NT2/D1 (cell line): Measurements from ENCODE around the gene LSAMP.

Experiments used
- DNase-seq: peaks from one replicate; pipeline ENCODE4 v3.0.0-alpha.2; 2011; ENCODE audit warnings: low read depth, low spot score
- H3K27me3 ChIP-seq: 2 replicates; pipeline ENCODE4 v1.6.0; 2011; ENCODE audit warnings: mild to moderate bottlenecking; ENCODE audit not compliant: insufficient read length, insufficient read depth
- H3K36me3 ChIP-seq: 2 replicates; pipeline ENCODE4 v1.6.1; 2011; ENCODE audit warnings: mild to moderate bottlenecking, low read length, mixed read lengths; ENCODE audit not compliant: insufficient read depth, insufficient read length
- H3K4me1 ChIP-seq: 2 replicates; pipeline ENCODE4 v1.5.1; 2011; ENCODE audit not compliant: insufficient read depth, insufficient read length
- H3K4me3 ChIP-seq: 2 replicates; pipeline ENCODE4 v1.5.1; 2011; ENCODE audit warnings: low read depth; ENCODE audit not compliant: insufficient read length
- H3K9ac ChIP-seq: 2 replicates; pipeline ENCODE4 v1.6.0; 2011; ENCODE audit warnings: low read depth; ENCODE audit not compliant: insufficient read length
- H3K9me3 ChIP-seq: 2 replicates; pipeline ENCODE4 v1.5.1; 2011; ENCODE audit warnings: mild to moderate bottlenecking, low read length; ENCODE audit not compliant: insufficient read depth
- SUZ12 ChIP-seq: IDR thresholded peaks from 2 replicates; pipeline ENCODE4 v1.6.1; 2011; ENCODE audit not compliant: insufficient read length, insufficient read depth; ENCODE audit errors: extremely low read depth
- YY1 ChIP-seq: IDR thresholded peaks from 2 replicates; pipeline ENCODE4 v1.6.1; 2011; ENCODE audit not compliant: insufficient read length, insufficient read depth
- ZNF274 ChIP-seq: IDR thresholded peaks from 2 replicates; pipeline ENCODE4 v1.6.1; 2011; ENCODE audit warnings: mild to moderate bottlenecking, low read depth, low read length

Gene LSAMP

DNA sequence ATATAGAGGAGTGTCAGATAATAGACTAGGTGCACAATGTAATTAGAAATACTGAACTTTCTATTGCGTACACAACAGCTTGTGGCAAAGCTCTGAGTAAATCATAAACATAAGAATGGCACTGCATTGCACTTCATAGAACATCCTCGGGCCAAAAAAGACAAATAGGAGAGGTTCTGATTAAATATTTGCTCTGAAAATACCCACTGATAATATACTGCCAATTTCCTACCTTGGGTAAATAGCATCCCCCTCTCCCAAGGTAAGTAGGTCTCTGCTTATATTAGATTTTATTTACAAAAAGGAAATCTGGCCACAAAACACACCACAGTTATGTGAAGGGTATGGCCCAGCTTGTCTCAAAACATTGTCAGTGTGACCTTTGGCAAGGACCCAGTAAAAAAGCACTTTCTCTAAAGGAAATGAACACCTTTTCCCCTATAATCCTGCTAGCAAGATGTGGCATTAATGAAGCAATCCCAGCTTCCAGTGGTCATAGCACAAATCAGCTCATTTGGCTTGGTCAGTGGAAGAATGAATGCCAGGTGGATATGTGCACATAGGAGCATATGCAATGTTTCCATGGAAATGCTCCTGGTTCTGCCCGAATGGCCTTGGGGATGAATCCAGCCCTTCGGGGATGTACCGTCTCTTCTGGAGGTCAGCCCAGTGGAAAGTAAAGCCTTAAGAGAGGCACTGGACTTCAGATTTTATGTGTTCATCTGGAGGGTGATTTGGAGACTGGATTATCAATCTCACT is 315.9 kb downstream of the LSAMP start:
- DNase-seq = no peak
- no peaks in the 10 kb centered on the region for H3K4me1 ChIP-seq
- no peaks in the 10 kb centered on the region for H3K27me3 ChIP-seq
- no peaks in the 10 kb centered on the region for H3K9me3 ChIP-seq
- TF ChIP-seq ZNF274 = no peak
- no peak for TF ChIP-seq YY1
- TF ChIP-seq SUZ12 = no peak
- H3K36me3 ChIP-seq = no peaks in the 10 kb centered on the region
- H3K9ac ChIP-seq = no peak overlapping the region
- H3K4me3 ChIP-seq = no peak overlapping the region

DNA sequence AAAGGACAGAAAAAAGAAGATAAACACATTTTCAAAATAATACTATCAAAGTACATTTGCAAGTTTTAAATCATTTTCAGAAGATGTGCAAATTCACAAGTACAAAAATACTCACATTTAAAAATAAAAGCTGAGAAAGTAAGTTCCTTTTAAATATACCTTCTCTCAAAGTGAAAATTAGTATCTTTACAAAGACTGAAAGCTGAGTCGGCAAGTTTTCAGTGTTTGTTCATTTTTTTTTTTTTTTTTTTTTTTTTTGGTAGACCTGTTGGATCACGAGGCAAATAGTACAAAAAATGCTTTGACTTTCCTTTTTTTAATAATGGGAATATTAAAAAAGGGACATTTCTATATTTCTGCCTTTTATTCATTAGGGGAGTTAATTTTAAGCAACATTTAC is 317.8 kb downstream of the LSAMP start:
- Histone ChIP-seq H3K4me3 (no peak overlapping the region), H3K9ac (no peak overlapping the region), H3K4me1 (no peaks in the 10 kb centered on the region), H3K27me3 (no peaks in the 10 kb centered on the region), H3K9me3 (no peaks in the 10 kb centered on the region), H3K36me3 (no peaks in the 10 kb centered on the region)
- TF ChIP-seq SUZ12 (no peak), YY1 (no peak), ZNF274 (no peak)
- DNase-seq = no peak

DNA sequence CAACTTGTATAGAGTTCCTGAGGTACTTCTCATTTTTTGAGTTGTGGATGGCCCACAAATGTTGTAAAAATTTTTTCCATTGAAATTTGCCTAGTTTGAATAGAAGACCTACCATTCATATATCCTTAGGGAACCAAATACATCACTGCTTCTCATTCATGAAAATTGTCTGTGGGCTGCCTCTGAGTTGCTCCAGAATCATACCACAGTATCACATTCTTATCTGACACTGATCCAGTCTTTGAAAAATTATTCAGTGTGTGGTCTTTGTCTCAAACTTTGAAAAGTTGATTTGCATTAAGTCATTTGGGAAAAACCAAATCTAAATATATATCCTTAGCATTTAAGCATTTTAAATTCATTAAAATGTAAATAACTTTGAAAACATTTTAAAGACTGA is 321.1 kb downstream of the LSAMP start:
- Histone ChIP-seq H3K4me3 (no peak overlapping the region), H3K9me3 (no peaks in the 10 kb centered on the region), H3K36me3 (no peaks in the 10 kb centered on the region), H3K4me1 (no peaks in the 10 kb centered on the region), H3K9ac (no peak overlapping the region), H3K27me3 (no peaks in the 10 kb centered on the region)
- no peak for DNase-seq
- TF ChIP-seq ZNF274 (no peak), YY1 (no peak), SUZ12 (no peak)

DNA sequence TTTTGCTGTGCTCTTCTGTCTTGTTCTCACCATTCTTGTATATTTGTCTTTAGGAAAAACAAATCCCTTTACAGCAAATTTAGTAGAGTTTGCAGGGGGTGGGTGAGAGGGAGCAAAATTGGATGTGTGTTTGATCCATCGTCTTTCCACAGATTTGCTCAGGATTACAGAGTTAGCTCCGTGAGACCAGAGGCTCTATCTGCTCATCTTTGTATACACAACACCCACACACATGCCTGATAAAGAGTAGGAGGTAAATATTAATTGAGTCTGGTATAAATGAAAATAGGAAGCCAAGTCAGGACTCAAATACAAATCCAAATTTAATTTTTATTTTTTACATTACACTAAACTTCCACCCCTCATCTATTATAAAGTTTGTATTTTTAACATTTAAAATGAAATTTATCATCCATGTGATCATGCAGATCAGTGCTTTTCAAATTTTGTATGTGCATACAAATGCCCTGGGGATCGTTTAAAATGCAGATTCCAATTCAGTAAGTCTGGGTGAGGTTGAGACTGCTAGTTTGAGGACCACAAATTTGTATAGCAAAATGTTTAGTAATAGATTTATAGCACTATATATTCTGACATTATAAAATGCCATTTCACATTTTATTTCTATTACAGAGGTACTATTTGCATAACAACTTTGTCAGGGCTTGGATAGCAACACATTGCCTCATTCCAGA is 326.7 kb downstream of the LSAMP start:
- TF ChIP-seq ZNF274 = no peak
- no peak for TF ChIP-seq YY1
- no peak for TF ChIP-seq SUZ12
- DNase-seq = no peak
- no peak overlapping the region for H3K9ac ChIP-seq
- H3K27me3 ChIP-seq = no peaks in the 10 kb centered on the region
- H3K36me3 ChIP-seq = no peaks in the 10 kb centered on the region
- H3K4me1 ChIP-seq = no peaks in the 10 kb centered on the region
- no peak overlapping the region for H3K4me3 ChIP-seq
- no peaks in the 10 kb centered on the region for H3K9me3 ChIP-seq

DNA sequence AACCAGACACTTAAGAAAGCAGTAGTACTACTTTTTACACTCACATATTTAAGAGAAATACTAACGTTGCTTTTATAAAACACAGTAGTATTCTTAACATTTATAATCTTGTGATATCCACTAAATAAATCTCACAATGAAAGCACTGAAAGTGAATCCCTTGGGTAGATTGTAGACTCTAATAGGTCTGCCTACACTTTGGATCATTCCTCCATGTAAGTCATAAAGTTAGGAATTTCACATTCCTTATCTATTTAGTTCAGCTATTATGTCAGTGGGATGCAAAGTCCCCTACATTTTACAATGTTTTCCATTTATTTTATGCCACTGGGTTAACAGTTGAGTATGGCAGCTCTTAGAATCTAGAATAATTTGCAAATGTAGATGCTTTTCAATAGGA is 330.7 kb downstream of the LSAMP start:
- no peak for DNase-seq
- Histone ChIP-seq H3K36me3 (no peaks in the 10 kb centered on the region), H3K4me3 (no peak overlapping the region)

DNA sequence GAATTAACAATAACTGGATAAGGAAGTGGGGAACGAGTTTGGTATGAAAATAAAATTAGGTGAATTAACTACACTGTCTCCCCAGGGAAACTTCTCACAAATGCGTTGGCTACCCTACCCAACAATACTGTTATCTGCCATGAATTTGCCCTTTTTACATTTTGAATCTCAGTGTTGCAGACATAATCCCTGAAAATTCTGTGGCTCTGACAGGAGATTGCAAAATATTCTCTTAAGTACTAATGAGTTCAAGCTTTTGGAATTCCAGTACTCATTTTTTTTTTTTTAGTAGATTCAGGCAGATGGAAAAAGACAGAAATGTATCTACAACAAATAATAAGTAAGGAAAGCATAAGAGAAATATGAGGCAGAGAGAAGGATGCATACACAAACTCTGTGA is 332.6 kb downstream of the LSAMP start:
- Histone ChIP-seq H3K9me3 (no peaks in the 10 kb centered on the region), H3K27me3 (no peaks in the 10 kb centered on the region), H3K36me3 (no peaks in the 10 kb centered on the region), H3K4me3 (no peak overlapping the region), H3K4me1 (no peaks in the 10 kb centered on the region), H3K9ac (no peak overlapping the region)
- TF ChIP-seq YY1 (no peak), ZNF274 (no peak), SUZ12 (no peak)
- no peak for DNase-seq

More for the DNA sequence above, 330.7 kb downstream of the LSAMP start:
- TF ChIP-seq SUZ12 = no peak
- no peak for TF ChIP-seq YY1
- no peak for TF ChIP-seq ZNF274
- Histone ChIP-seq H3K4me1 (no peaks in the 10 kb centered on the region), H3K9ac (no peak overlapping the region), H3K27me3 (no peaks in the 10 kb centered on the region), H3K9me3 (no peaks in the 10 kb centered on the region)

DNA sequence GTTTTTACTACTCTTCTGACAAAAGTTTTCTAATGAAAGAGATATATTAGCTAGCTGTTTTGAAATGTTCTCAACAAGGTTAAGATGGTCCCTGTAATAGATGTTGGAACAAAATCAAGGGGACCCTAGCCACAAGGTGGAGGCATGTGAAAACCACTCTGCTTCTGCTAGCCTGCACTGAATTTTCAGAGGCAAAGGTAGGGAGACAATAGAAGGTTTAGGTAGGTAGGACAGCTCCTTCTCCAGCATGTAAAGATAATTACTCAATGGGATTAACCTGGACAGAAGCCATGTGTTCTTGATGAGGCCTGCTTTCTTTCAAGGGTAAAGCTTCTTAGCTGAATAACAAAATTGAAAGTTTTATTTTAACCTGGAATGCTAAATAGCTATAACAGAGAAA is 333.5 kb downstream of the LSAMP start:
- Histone ChIP-seq H3K4me1 (no peaks in the 10 kb centered on the region), H3K27me3 (no peaks in the 10 kb centered on the region), H3K4me3 (no peak overlapping the region), H3K36me3 (no peaks in the 10 kb centered on the region), H3K9ac (no peak overlapping the region), H3K9me3 (no peaks in the 10 kb centered on the region)
- TF ChIP-seq YY1 (no peak), SUZ12 (no peak), ZNF274 (no peak)
- no peak for DNase-seq
